K562 (cell line): ENCODE results near the gene CDC42SE2. TPM values are rescaled to one million over a fixed set of nuclear protein-coding genes. Genes with fewer than 3 reads are reported as not detected.

Experiments
- ARNT ChIP-seq, 2 experiments: fragments of 450-650 bp; IDR thresholded peaks; 2 replicates each; pipeline ENCODE4 v1.6.1; 2016; ENCODE audit warnings: mild to moderate bottlenecking in 1 of 2
- CUX1 ChIP-seq: fragments of 200-800 bp; sonication (Bioruptor generic); IDR thresholded peaks from 2 replicates; pipeline ENCODE4 v1.6.1; 2016; ENCODE audit warnings: missing genetic modification characterization, missing compliant biosample characterization
- ETS1 ChIP-seq: conservative IDR thresholded peaks from 2 replicates; pipeline ENCODE4 v1.6.1; 2011; ENCODE audit warnings: low read depth, mild to moderate bottlenecking, low read length; ENCODE audit not compliant: control insufficient read depth
- EWSR1 ChIP-seq: fragments of 450-650 bp; IDR thresholded peaks from 2 replicates; pipeline ENCODE4 v1.6.1; 2018; ENCODE audit warnings: borderline replicate concordance, mild to moderate bottlenecking, low read depth, moderate library complexity; ENCODE audit not compliant: partially characterized antibody
- FOXA1 ChIP-seq: fragments of 450-650 bp; IDR thresholded peaks from 2 replicates; pipeline ENCODE4 v1.6.1; 2016; ENCODE audit warnings: mild to moderate bottlenecking, borderline replicate concordance
- FOXK2 ChIP-seq, 2 experiments: fragments of 450-650 bp; IDR thresholded peaks in 1 of 2; conservative IDR thresholded peaks in 1 of 2; 2 replicates each; pipeline ENCODE4 v1.6.1; 2016; ENCODE audit warnings: low read depth in 2 of 2, mild to moderate bottlenecking in 1 of 2
- GABPA ChIP-seq: fragments of 200-800 bp; sonication (Bioruptor generic); conservative IDR thresholded peaks from 2 replicates; pipeline ENCODE4 v1.6.1; 2016; ENCODE audit warnings: low read depth, missing genetic modification characterization, missing compliant biosample characterization
- GTF2E2 ChIP-seq: fragments of 200-800 bp; sonication (Bioruptor generic); IDR thresholded peaks from 2 replicates; pipeline ENCODE4 v1.6.1; 2016; ENCODE audit warnings: missing genetic modification characterization, missing compliant biosample characterization
- HDGF ChIP-seq: fragments of 450-650 bp; IDR thresholded peaks from 2 replicates; pipeline ENCODE4 v1.6.1; 2016
- JUND ChIP-seq, 2 experiments: IDR thresholded peaks; 2 replicates in 1 of 2; 3 replicates in 1 of 2; pipeline ENCODE4 v1.6.1; 2011; ENCODE audit warnings: borderline replicate concordance in 2 of 2, low read depth in 2 of 2, low read length in 2 of 2, improper control_type of control experiment in 1 of 2, missing biosample characterization in 1 of 2, missing genetic modification characterization in 1 of 2, missing genetic modification reagents in 1 of 2
- KDM1A ChIP-seq, 2 experiments: fragments of 450-650 bp; IDR thresholded peaks; 2 replicates each; pipeline ENCODE4 v1.6.1; 2016; ENCODE audit warnings: mild to moderate bottlenecking in 2 of 2
- PTRF ChIP-seq: fragments of 450-650 bp; IDR thresholded peaks from 2 replicates; pipeline ENCODE4 v1.6.1; 2016; ENCODE audit warnings: mild to moderate bottlenecking, missing genetic modification characterization, missing compliant biosample characterization
- RAD21 ChIP-seq, 2 experiments: fragments of 250-450 bp in 1 of 2; fragments of 450-650 bp in 1 of 2; sonication (Bioruptor Pico) in 1 of 2; formaldehyde crosslinking in 1 of 2; IDR thresholded peaks in 1 of 2; conservative IDR thresholded peaks in 1 of 2; 2 replicates each; pipeline versions ENCODE4 v1.4.0 to v1.8.0; 2020 to 2022; ENCODE audit warnings: mild to moderate bottlenecking in 2 of 2, moderate library complexity in 1 of 2
- RB1 ChIP-seq: fragments of 450-650 bp; IDR thresholded peaks from 2 replicates; pipeline ENCODE4 v1.6.1; 2017; ENCODE audit warnings: low read depth, mild to moderate bottlenecking
- RBM34 ChIP-seq: fragments of 200-400 bp; formaldehyde crosslinking; IDR thresholded peaks from 2 replicates; pipeline ENCODE4 v1.6.1; 2018; ENCODE audit warnings: low read length, borderline replicate concordance; ENCODE audit not compliant: insufficient read depth
- SNIP1 ChIP-seq: fragments of 450-650 bp; IDR thresholded peaks from 2 replicates; pipeline ENCODE4 v1.7.1; 2017; ENCODE audit warnings: low read depth, mild to moderate bottlenecking
- TAF7 ChIP-seq: fragments of 450-650 bp; IDR thresholded peaks from 2 replicates; pipeline ENCODE4 v1.6.1; 2016; ENCODE audit warnings: missing genetic modification characterization, missing compliant biosample characterization
- TAF9B ChIP-seq: fragments of 450-650 bp; IDR thresholded peaks from 2 replicates; pipeline ENCODE4 v1.6.1; 2018; ENCODE audit warnings: mild to moderate bottlenecking; ENCODE audit not compliant: partially characterized antibody
- TARDBP ChIP-seq: fragments of 450-650 bp; IDR thresholded peaks from 2 replicates; pipeline ENCODE4 v1.6.1; 2016
- TCF3 ChIP-seq: sonication (generic); formaldehyde crosslinking; IDR thresholded peaks from 2 replicates; pipeline ENCODE4 v1.4.0; 2020; ENCODE audit warnings: mild to moderate bottlenecking, missing genetic modification reagents
- ZKSCAN3 ChIP-seq: fragments of 250-450 bp; sonication (Bioruptor Pico); IDR thresholded peaks from 2 replicates; pipeline ENCODE4 v1.4.0; 2020
- ZNF395 ChIP-seq: fragments of 200-800 bp; sonication (Bioruptor generic); IDR thresholded peaks from 2 replicates; pipeline ENCODE4 v1.6.1; 2017; ENCODE audit warnings: missing genetic modification characterization, missing compliant biosample characterization
- ZNF717 ChIP-seq: fragments of 250-450 bp; sonication (Bioruptor Pico); IDR thresholded peaks from 2 replicates; pipeline ENCODE4 v1.5.0; 2021
- polyA plus RNA-seq, 8 experiments: library from polyadenylated mRNA; depleted of rRNA in 4 of 8; stranded (reverse) in 5 of 8; unstranded in 3 of 8; fragments of >200 nt; fragmentation: Nextera tagmentation in 2 of 8; fragmentation: Illumina TruSeq in 1 of 8; extraction: Ambion mirVana in 2 of 8; extraction: Trizol in 1 of 8; gene quantifications; 2 replicates each; pipeline versions ENCODE4 v1.2.1 to v1.2.3, GENCODE V29; 2011 to 2014; ENCODE audit warnings: inconsistent platforms in 1 of 8, missing spikeins in 1 of 8
- total RNA-seq, 7 experiments: library from RNA; depleted of rRNA in 6 of 7; stranded (reverse); fragments of >200 nt in 6 of 7; fragmentation: Illumina TruSeq in 2 of 7; extraction: Trizol in 2 of 7; gene quantifications; 2 replicates each; pipeline versions ENCODE4 v1.2.1 to v1.2.3, GENCODE V29; 2011 to 2021; ENCODE audit warnings: low replicate concordance in 1 of 7

Gene CDC42SE2
- total and polyA plus RNA-seq, 9 of the 15 experiments (the other 6 are each of a cell fraction or from before 2014, with no cell fraction given): 24.8 to 44.3 (median 32.7) TPM

- no peak for TF ChIP-seq CUX1 (CRISPR knock-in tag)
- 0 out of 2 replicates have a peak, but pooled peaks have one; percentile 42 for TF ChIP-seq GABPA (tag)
- no peak for TF ChIP-seq PTRF (tag)
- no peak for TF ChIP-seq ZKSCAN3 (CRISPR knock-in tag)
- no peak for TF ChIP-seq ETS1
- TF ChIP-seq KDM1A (IDR thresholded peaks at IDR 0.05): no peak
- TF ChIP-seq ZNF717 (CRISPR knock-in tag): no peak
- no peak for TF ChIP-seq TARDBP
- TF ChIP-seq HDGF: no peak
- no peak for TF ChIP-seq TAF9B
- no peak for TF ChIP-seq RBM34
- peak; percentile 64; the same call in 1 of the 2 replicates for TF ChIP-seq ZNF395
- TF ChIP-seq FOXA1: no peak
- no peak for TF ChIP-seq SNIP1
- TF ChIP-seq TAF7 (tag): no peak
- TF ChIP-seq TCF3 (CRISPR knock-in tag): no peak
- TF ChIP-seq RB1: no peak
- TF ChIP-seq JUND (IDR thresholded peaks at IDR 0.05; ENCODE audit: borderline replicate concordance, low read depth, low read length): no peak
- peak; percentile 3; the same call in 1 of the 3 replicates for TF ChIP-seq JUND (tag; IDR thresholded peaks at IDR 0.05; ENCODE audit: borderline replicate concordance, low read depth, low read length)
- TF ChIP-seq FOXK2 (conservative IDR thresholded peaks at IDR 0.05 in 1 of 2, IDR thresholded peaks at IDR 0.05 in 1 of 2; ENCODE audit: low read depth in 2 of 2): 0 out of 4 replicates have a peak, but pooled peaks of 1 of the 2 experiments have one; percentile 14
- no peak for TF ChIP-seq ARNT (IDR thresholded peaks at IDR 0.05)
- no peak for TF ChIP-seq EWSR1
- no peak for TF ChIP-seq RAD21 (CRISPR knock-in tag; conservative IDR thresholded peaks at IDR 0.05 in 1 of 2, IDR thresholded peaks at IDR 0.05 in 1 of 2)
- no peak for TF ChIP-seq GTF2E2 (tag)
Observed at GRCh38 chr5:131379723-131380122, 115.9 kb downstream of the CDC42SE2 start (continued).
